ENCODE data around the gene AP5S1. TPM values are rescaled to one million over a fixed set of nuclear protein-coding genes. Genes with fewer than 3 reads are reported as not detected.
A peak's percentile ranks its signal among the peaks of the same experiment; 100 is the strongest.

Gene AP5S1
- total RNA-seq, 1 experiment from 2014 or later: 3.9 TPM

GRCh38 chr20:3804254-3804751, 16.0 kb upstream of the AP5S1 start:
- Histone ChIP-seq H3K14ac (ENCODE audit: insufficient read depth, low read length) (no peak overlapping the region), H3K79me2 (ENCODE audit: insufficient read depth, low read length) (no peaks in the 10 kb centered on the region), H2BK120ac (ENCODE audit: low read depth, low read length, poor library complexity, severe bottlenecking) (no peak overlapping the region), H2BK12ac (ENCODE audit: insufficient read length, low read depth, low read length) (no peak overlapping the region), H3K4me2 (ENCODE audit: insufficient read depth, insufficient read length, low read length) (no peak overlapping the region), H3K56ac (ENCODE audit: insufficient read length, low read depth, low read length) (no peak overlapping the region), H3K27me3 (ENCODE audit: insufficient read depth, low read length) (no peaks in the 10 kb centered on the region), H3K4me1 (ENCODE audit: insufficient read depth, low read length) (peaks cover 3% of the 10 kb centered on the region), H3K23ac (ENCODE audit: insufficient read length, low read depth, low read length) (no peak overlapping the region), H2BK15ac (ENCODE audit: low read depth, low read length) (no peak overlapping the region), H3K9me3 (ENCODE audit: control insufficient read depth, low read depth, low read length) (no peaks in the 10 kb centered on the region), H2AK5ac (ENCODE audit: insufficient read length, low read length) (no peak overlapping the region), H3T11ph (ENCODE audit: low read length) (no peak overlapping the region), H4K8ac (replicated peaks; ENCODE audit: insufficient read length, low read depth, low read length) (no peak overlapping the region), H2AFZ (ENCODE audit: low read length) (no peak overlapping the region), H4K5ac (ENCODE audit: insufficient read length, low read depth, low read length) (no peak overlapping the region), H3K9ac (ENCODE audit: extremely low read depth, insufficient read length, low read length) (no peak overlapping the region), H2BK20ac (ENCODE audit: low read depth, low read length, poor library complexity, severe bottlenecking) (no peak overlapping the region), H2BK5ac (ENCODE audit: insufficient read length, low read length) (no peak overlapping the region), H3K18ac (ENCODE audit: insufficient read length, low read depth, low read length) (no peak overlapping the region), H4K91ac (ENCODE audit: insufficient read length, low read depth, low read length) (no peak overlapping the region), H3K27ac (ENCODE audit: insufficient read length, low read depth, low read length) (no peak overlapping the region), H3K79me1 (ENCODE audit: insufficient read depth, low read depth, low read length, poor library complexity, severe bottlenecking) (no peaks in the 10 kb centered on the region), H3K4ac (ENCODE audit: low read depth, low read length) (no peak overlapping the region), H4K20me1 (ENCODE audit: control insufficient read depth, insufficient read depth, insufficient read length) (no peaks in the 10 kb centered on the region), H3K23me2 (ENCODE audit: insufficient read length, low read depth, low read length, poor library complexity, severe bottlenecking) (peaks cover 8% of the 10 kb centered on the region)
- no peak for TF ChIP-seq CTCF (conservative IDR thresholded peaks at IDR 0.05)
- Mint-ChIP-seq H3K27me3 (ENCODE audit: low read depth) (peaks cover 4% of the 10 kb centered on the region; the same call in 1 of the 2 replicates), H3K9me3 (no peaks in the 10 kb centered on the region), H3K4me3 (no peak overlapping the region), H3K27ac (peak overlapping the region in 1 of 3 experiments; percentile 46; a peak in 2 of 7 replicates), H3K4me1 (peaks cover 30 to 48% of the 10 kb centered on the region in 2 experiments), H3K36me3 (ENCODE audit: insufficient read depth in 1 of 3, low read depth in 3 of 3) (peaks cover 32 to 55% (median 47%) of the 10 kb centered on the region in 3 experiments)
- no peak for DNase-seq
- no CpG with 5 or more reads among the region's 11 CpGs for WGBS (ENCODE audit: extremely low coverage, insufficient read length, low lambda C conversion rate)
